WI38 (cell line): ENCODE measurements around the gene FPGS.
"Not testable (repeated sequence)": the region's sequence is repeated elsewhere in the genome, so short reads cannot be mapped to it uniquely, and the experiment has no call there.

Source experiments
- H3K4me3 ChIP-seq: 2 replicates; pipeline ENCODE4 v1.5.1; 2011; ENCODE audit warnings: low read depth, mild to moderate bottlenecking, control low read depth, low read length
- TF ChIP-seq, protein P1 (sequence below): IDR thresholded peaks from 2 replicates; pipeline ENCODE4 v1.5.1; 2012; ENCODE audit warnings: low read depth, mild to moderate bottlenecking, control low read depth, low read length

The FPGS gene

DNA sequence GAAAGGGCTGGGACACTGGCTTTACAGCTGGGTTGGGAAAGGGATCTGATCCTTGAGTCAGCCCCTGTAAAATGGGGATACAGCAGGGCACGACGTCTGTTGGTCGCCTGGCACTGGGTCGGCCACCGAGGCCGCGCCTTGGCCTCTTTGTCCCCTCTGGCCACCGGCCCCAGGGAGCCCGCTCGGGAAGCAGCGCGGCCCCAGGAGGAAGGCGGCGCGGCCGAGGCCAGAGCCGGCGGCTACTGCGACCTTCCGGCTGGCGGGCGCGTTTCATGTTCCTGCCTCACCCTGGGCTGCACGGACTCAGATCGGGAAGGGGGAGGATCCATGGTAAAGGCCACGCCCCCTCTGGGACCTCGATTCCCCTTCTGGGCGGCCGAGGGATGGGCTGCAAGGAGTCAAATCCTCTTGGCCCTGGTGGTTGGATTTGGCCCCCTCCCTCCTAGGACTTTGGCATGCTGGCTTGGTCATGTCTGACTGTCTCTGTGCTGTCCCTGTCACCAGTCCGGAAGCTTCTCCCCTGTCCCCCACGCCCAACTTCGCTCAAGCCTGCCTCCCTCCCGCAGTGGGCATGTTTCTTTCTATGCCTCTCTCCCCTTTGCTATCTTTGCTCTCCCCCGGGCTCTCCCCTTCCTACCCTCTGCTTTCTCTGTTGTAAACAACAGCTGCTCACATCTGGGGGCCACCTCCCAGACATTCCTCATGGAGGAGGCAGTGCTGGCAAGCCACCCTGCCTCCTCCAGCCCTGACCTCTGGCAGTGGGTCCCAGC, 25.8 kb downstream of the FPGS start:
- TF ChIP-seq, protein P1, sequence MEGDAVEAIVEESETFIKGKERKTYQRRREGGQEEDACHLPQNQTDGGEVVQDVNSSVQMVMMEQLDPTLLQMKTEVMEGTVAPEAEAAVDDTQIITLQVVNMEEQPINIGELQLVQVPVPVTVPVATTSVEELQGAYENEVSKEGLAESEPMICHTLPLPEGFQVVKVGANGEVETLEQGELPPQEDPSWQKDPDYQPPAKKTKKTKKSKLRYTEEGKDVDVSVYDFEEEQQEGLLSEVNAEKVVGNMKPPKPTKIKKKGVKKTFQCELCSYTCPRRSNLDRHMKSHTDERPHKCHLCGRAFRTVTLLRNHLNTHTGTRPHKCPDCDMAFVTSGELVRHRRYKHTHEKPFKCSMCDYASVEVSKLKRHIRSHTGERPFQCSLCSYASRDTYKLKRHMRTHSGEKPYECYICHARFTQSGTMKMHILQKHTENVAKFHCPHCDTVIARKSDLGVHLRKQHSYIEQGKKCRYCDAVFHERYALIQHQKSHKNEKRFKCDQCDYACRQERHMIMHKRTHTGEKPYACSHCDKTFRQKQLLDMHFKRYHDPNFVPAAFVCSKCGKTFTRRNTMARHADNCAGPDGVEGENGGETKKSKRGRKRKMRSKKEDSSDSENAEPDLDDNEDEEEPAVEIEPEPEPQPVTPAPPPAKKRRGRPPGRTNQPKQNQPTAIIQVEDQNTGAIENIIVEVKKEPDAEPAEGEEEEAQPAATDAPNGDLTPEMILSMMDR: 0 out of 2 replicates have a peak, but pooled peaks have one; percentile 3
- peak overlapping the region; percentile 30 for H3K4me3 ChIP-seq

DNA sequence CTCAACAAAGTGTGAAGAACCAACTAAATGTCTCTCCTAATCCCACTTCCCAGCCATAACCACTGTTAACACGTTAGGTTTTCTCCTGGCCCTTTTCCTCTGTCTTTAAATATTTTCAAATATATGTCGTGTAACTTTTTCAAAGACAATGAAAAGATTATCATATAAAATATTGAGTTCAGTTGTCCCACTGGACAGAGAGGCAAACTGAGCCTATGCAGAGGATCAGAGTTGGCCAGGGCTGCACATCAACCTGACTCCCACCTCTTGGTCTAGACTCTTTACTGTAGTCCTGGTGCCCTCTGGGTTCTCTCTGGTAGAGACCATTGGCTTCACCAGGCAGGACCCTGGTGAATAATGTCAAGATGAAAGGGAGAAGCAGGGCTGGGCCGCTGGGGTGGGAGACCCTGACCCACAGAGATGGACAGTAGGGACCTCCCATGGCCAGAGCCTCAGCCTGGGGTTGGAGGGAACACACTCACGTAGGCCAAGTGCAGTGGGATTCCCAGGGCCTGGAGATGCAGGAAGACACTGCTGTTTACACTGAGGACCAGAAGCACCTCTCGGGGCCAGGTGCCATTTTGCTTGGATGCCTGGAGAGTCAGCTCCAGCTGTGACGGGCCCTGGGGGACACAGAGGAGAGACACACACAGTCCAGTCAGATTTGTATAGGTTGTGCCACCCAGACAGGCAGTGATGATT, 26.7 kb downstream of the FPGS start:
- TF ChIP-seq, protein P1: no peak
- no peak overlapping the region for H3K4me3 ChIP-seq

DNA sequence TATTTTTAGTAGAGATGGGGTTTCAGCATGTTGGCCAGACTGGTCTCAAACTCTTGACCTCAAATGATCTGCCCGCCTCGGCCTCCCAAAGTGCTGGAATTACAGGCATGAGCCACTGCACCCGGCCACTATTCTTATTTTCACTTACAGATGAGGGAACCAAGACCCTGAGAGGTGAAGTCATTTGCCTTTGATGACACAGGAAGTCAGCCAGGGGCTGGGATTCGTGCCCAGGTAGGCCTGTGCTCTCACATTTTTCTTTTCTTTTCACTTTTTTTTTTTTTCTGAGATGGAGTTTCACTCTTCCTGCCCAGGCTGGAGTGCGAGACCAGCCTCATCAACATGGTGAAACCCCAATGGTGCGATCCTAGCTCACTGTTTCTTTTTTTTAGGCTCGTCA, 29.6 kb downstream of the FPGS start:
- TF ChIP-seq, protein P1: no peak
- no peak overlapping the region for H3K4me3 ChIP-seq

DNA sequence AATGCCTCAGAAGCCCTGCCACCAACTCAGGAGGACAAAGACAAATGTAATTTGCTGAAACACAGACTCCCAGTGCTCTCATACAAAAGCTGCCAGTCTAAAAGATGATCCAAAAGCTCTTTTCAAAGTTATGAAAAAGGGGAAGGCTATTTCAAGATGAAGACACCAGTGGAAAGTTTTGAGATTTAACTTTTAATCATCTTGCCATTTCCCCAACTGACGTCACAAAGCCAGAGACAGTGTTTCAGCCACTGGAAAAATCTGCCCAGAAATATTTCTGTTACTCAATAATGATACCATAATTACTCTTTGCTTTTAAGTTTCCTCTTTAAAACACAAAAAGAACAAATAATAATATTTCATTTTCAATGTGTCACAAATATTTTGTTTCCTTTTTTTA, 30.9 kb downstream of the FPGS start:
- H3K4me3 ChIP-seq: no peak overlapping the region
- TF ChIP-seq, protein P1: no peak

DNA sequence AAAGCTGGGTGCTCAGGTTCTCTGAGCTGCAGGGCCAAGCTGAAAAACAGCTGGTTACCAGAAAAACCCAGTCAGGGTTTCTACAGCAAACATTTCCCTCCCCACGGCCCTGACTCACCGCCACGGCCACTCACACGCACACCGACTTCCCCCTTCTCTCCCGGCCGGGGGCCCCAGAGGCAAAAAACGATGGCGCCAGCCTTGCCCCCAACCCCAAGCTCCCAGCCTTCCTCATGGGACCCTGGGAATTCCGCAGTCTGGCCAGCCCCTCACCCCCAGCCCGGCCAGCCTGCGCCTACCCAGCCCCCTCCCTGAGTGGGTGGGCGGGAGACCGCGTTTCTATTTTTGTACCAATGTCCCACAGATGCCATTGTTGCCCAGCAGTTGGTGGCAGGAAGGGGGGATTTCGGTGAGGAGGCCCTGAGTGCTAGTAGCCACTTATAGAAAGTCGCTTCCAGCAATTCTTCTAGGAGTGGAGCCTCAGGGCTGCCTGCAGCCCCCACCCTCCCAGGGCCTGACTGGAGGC, 33.4 kb downstream of the FPGS start:
- H3K4me3 ChIP-seq: peak overlapping the region; percentile 20; the same call in 1 of the 2 replicates
- TF ChIP-seq, protein P1: no peak

DNA sequence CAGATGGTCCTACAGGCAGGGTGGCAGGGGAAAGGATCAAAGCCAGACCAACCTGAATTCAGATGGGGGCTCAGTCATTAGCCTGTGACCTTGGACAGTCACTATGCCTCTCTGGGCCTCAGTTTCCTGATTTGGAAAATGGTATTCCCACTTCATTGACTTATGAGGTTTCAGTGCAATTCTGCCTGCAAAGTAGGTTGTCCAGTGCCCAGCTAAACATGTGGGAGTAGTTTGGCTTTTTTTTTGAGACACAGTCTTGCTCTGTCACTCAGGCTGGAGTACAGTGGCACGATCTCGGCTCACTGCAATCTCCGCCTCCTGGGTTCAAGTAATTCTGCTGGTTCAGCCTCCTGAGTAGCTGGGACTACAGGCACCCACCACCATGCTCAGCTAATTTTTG, 33.9 kb downstream of the FPGS start:
- H3K4me3 ChIP-seq: not testable (repeated sequence)

DNA sequence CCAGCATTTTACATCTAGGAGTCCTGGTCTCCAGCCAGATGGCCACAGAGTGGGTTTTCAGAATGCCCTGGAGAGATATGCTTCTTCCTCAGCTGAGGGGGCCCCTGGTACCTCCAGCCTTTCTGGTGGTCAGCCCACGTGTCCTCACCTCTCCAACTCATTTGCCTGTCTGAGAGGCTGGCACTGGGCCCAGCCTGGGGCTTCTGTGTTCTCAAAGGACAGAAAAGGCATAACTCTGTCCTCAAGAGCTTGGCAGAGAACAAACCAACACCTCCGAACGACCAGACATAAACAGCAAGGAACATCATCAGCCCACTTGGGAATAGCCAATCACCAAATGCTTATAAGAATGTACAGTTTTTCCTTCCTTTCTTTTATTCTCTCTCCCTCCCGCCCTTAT, 34.7 kb downstream of the FPGS start:
- TF ChIP-seq, protein P1: no peak
- no peak overlapping the region for H3K4me3 ChIP-seq
